K562 (cell line): Measurements from ENCODE around the gene HSD17B11. TPM values are rescaled to one million over a fixed set of nuclear protein-coding genes. Genes with fewer than 3 reads are reported as not detected.

ENCODE experiments used
- ATAC-seq: fragments of 200-7000 bp; cut with Tn5 transposase; 3 replicates; pipeline ENCODE4 v1.9.1; 2020; ENCODE audit warnings: moderate library complexity
- BruUV-seq: library from RNA; stranded (reverse); fragments of 400-500 nt; replicated peaks from 2 replicates; lab custom pipeline; 2021; lab: Mats Ljungman, UMichigan
- CTCF ChIA-PET: fragments of 300-600 bp; formaldehyde crosslinking; extraction: SDS; loops from one replicate; lab custom pipeline; 2021; ENCODE audit warnings: low intra/inter-chr PET ratio; lab: Yijun Ruan, JAX
- POLR2A ChIA-PET: fragments of 300-600, 350-650 bp; sonication (Branson Sonifier 250); formaldehyde crosslinking; extraction: SDS; loops from one replicate; lab custom pipeline; 2021; ENCODE audit warnings: antibody characterized with exemption, inconsistent platforms; lab: Yijun Ruan, JAX
- DNase-seq, 4 experiments: peaks; one replicate each; pipeline versions ENCODE4 v3.0.0 to v3.0.0-alpha.2; 2011 to 2018; ENCODE audit warnings: low spot score in 3 of 4, mixed read lengths in 3 of 4; ENCODE audit errors: extremely low read depth in 1 of 4
- FAIRE-seq: peaks from 2 replicates; lab custom pipeline; 2011; peaks lifted over from hg19 to GRCh38; lab: Jason Lieb, UNC
- H2AFZ ChIP-seq: 2 replicates; pipeline ENCODE4 v1.6.0; 2011; ENCODE audit warnings: low read depth, low read length, control low read depth, inconsistent platforms
- H3K27ac ChIP-seq: fragments of 200-600 bp; 3 replicates; pipeline ENCODE4 v1.8.0; 2011; ENCODE audit warnings: low read depth, mild to moderate bottlenecking, control low read depth, inconsistent platforms, low read length, moderate library complexity, mixed read lengths; ENCODE audit errors: extremely low read depth
- H3K27me3 ChIP-seq, 2 experiments: fragments of 300-600 bp in 1 of 2; 2 replicates in 1 of 2; 3 replicates in 1 of 2; pipeline versions ENCODE4 v1.6.0 to v1.8.0; 2011; ENCODE audit warnings: inconsistent platforms in 2 of 2, low read length in 2 of 2, mild to moderate bottlenecking in 1 of 2, mixed read lengths in 1 of 2, moderate library complexity in 1 of 2; ENCODE audit not compliant: control insufficient read depth in 2 of 2, insufficient read depth in 2 of 2
- H3K36me3 ChIP-seq: fragments of 300-600 bp; 3 replicates; pipeline ENCODE4 v1.8.0; 2011; ENCODE audit warnings: mild to moderate bottlenecking, low read length, inconsistent platforms; ENCODE audit not compliant: control insufficient read depth, insufficient read depth
- H3K4me1 ChIP-seq, 2 experiments: fragments of 200-600 bp in 1 of 2; replicated peaks in 1 of 2; 2 replicates in 1 of 2; 3 replicates in 1 of 2; pipeline versions ENCODE4 v1.5.1 to v1.8.0; 2011; ENCODE audit warnings: inconsistent platforms in 2 of 2, low read length in 2 of 2, mild to moderate bottlenecking in 1 of 2, mixed read lengths in 1 of 2, moderate library complexity in 1 of 2; ENCODE audit not compliant: control insufficient read depth in 2 of 2, insufficient read depth in 2 of 2
- H3K4me2 ChIP-seq: 2 replicates; pipeline ENCODE4 v1.6.1; 2011; ENCODE audit warnings: low read length, control low read depth, inconsistent platforms, mixed read lengths; ENCODE audit not compliant: insufficient read depth
- H3K4me3 ChIP-seq: fragments of 200-600 bp; sonication (generic), shearing (Covaris generic); 2 replicates; pipeline ENCODE4 v1.5.1; 2016; ENCODE audit warnings: control low read depth, inconsistent platforms
- H3K79me2 ChIP-seq: fragments of 200-600 bp; 3 replicates; pipeline ENCODE4 v1.8.0; 2011; ENCODE audit warnings: low read length, inconsistent platforms; ENCODE audit not compliant: control insufficient read depth, insufficient read depth
- H3K9ac ChIP-seq, 2 experiments: 2 replicates each; pipeline versions ENCODE4 v1.6.0 to v1.6.1; 2011; ENCODE audit warnings: low read depth in 2 of 2, low read length in 2 of 2, control low read depth in 1 of 2, inconsistent platforms in 1 of 2, mild to moderate bottlenecking in 1 of 2, mixed read lengths in 1 of 2; ENCODE audit not compliant: insufficient read depth in 1 of 2
- H3K9me1 ChIP-seq: one replicate; pipeline ENCODE4 v1.6.0; 2011; ENCODE audit warnings: inconsistent platforms, mild to moderate bottlenecking, low read length, moderate library complexity; ENCODE audit not compliant: control insufficient read depth, insufficient read depth
- H3K9me3 ChIP-seq: replicated peaks from 2 replicates; pipeline ENCODE4 v1.5.1; 2011; ENCODE audit warnings: low read depth, low read length, inconsistent platforms; ENCODE audit not compliant: control insufficient read depth, insufficient read depth
- H4K20me1 ChIP-seq: replicated peaks from 2 replicates; pipeline ENCODE4 v1.6.1; 2011; ENCODE audit warnings: low read length, inconsistent platforms, mixed read lengths; ENCODE audit not compliant: control insufficient read depth, insufficient read depth
- C11orf30 ChIP-seq: fragments of 450-650 bp; IDR thresholded peaks from 2 replicates; pipeline ENCODE4 v1.6.1; 2016; ENCODE audit warnings: low read depth, mild to moderate bottlenecking
- ILK ChIP-seq: fragments of 450-650 bp; IDR thresholded peaks from 2 replicates; pipeline ENCODE4 v1.6.1; 2016; ENCODE audit warnings: missing genetic modification characterization, low read depth, mild to moderate bottlenecking, missing compliant biosample characterization, moderate library complexity, borderline replicate concordance
- MAFG ChIP-seq: fragments of 450-650 bp; conservative IDR thresholded peaks from 2 replicates; pipeline ENCODE4 v1.6.1; 2016; ENCODE audit warnings: missing genetic modification characterization, missing compliant biosample characterization
- PRDM10 ChIP-seq: fragments of 450-650 bp; IDR thresholded peaks from 2 replicates; pipeline ENCODE4 v1.6.1; 2018; ENCODE audit not compliant: partially characterized antibody
- TRIM24 ChIP-seq, 2 experiments: fragments of 450-650 bp; IDR thresholded peaks; 2 replicates each; pipeline ENCODE4 v1.6.1; 2016
- ZNF316 ChIP-seq: fragments of 450-650 bp; IDR thresholded peaks from 2 replicates; pipeline ENCODE4 v1.6.1; 2016
- ZNF76 ChIP-seq: fragments of 250-450 bp; sonication (Bioruptor Pico); IDR thresholded peaks from 2 replicates; pipeline ENCODE4 v1.4.0; 2020; ENCODE audit warnings: mild to moderate bottlenecking, moderate library complexity, borderline replicate concordance
- WGBS: fragments of 100-300 bp; shearing (Covaris generic); methylation state at CpG from one replicate; pipeline ENCODE4 v1.1.6; 2016; ENCODE audit warnings: low coverage, mixed read lengths; ENCODE audit not compliant: insufficient coverage; ENCODE audit errors: missing lambda C conversion rate; 5-methylcytosine and 5-hydroxymethylcytosine counted together
- in situ Hi-C: fragments of 300-500 bp; cut with MboI; formaldehyde crosslinking; loops from 4 replicates; pipeline ENCODE4 v1.15.0; 2018; ENCODE audit warnings: inconsistent platforms, mixed read lengths
- intact Hi-C: fragments of 100-400 bp; cut with micrococcal nuclease; formaldehyde crosslinking; loops from 2 replicates; pipeline ENCODE4 v1.14.2; 2022
- polyA plus RNA-seq, 8 experiments: library from polyadenylated mRNA; depleted of rRNA in 4 of 8; stranded (reverse) in 5 of 8; unstranded in 3 of 8; fragments of >200 nt; fragmentation: Nextera tagmentation in 2 of 8; fragmentation: Illumina TruSeq in 1 of 8; extraction: Ambion mirVana in 2 of 8; extraction: Trizol in 1 of 8; gene quantifications; 2 replicates each; pipeline versions ENCODE4 v1.2.1 to v1.2.3, GENCODE V29; 2011 to 2014; ENCODE audit warnings: inconsistent platforms in 1 of 8, missing spikeins in 1 of 8
- total RNA-seq, 7 experiments: library from RNA; depleted of rRNA in 6 of 7; stranded (reverse); fragments of >200 nt in 6 of 7; fragmentation: Illumina TruSeq in 2 of 7; extraction: Trizol in 2 of 7; gene quantifications; 2 replicates each; pipeline versions ENCODE4 v1.2.1 to v1.2.3, GENCODE V29; 2011 to 2021; ENCODE audit warnings: low replicate concordance in 1 of 7

The HSD17B11 gene
- total and polyA plus RNA-seq, 9 of the 15 experiments (the other 6 are each of a cell fraction or from before 2014, with no cell fraction given), result 26.0 to 108 (median 81.0) TPM

GRCh38 chr4:87366521-87367162 lies 24.3 kb downstream of the HSD17B11 start:
- ATAC-seq, result no peak
- in situ Hi-C loops (no loop called here), intact Hi-C loops (loop anchor here (5.0 kb wide), 1 partner anchor 94 kb away; no protein-coding TSS in a partner anchor)
- no peak for FAIRE-seq
- Histone ChIP-seq H2AFZ (no peak overlapping the region), H4K20me1 (no peaks in the 10 kb centered on the region), H3K9ac (no peak overlapping the region), H3K9me3 (no peaks in the 10 kb centered on the region), H3K27me3 (no peaks in the 10 kb centered on the region), H3K36me3 (peaks cover 76% of the 10 kb centered on the region), H3K4me3 (no peak overlapping the region), H3K9me1 (no peaks in the 10 kb centered on the region), H3K79me2 (0 out of 3 replicates have a peak, but pooled peaks cover 2% of the 10 kb centered on the region), H3K4me2 (no peak overlapping the region), H3K4me1 (no peaks in the 10 kb centered on the region), H3K27ac (no peak overlapping the region)
- CTCF ChIA-PET, result no interaction called here
- POLR2A ChIA-PET, result interaction anchor here (1.1 kb wide), 1 partner anchor 10 kb away, joined by 3 read pairs; no protein-coding TSS in a partner anchor
- WGBS, result 73% methylated on average over 2 of the region's 2 CpGs
- no peak for DNase-seq
- peak; percentile 25; the same call in 1 of the 2 replicates for TF ChIP-seq MAFG (tag)
- TF ChIP-seq TRIM24 (IDR thresholded peaks at IDR 0.05), result no peak
- no peak for TF ChIP-seq ZNF76 (CRISPR knock-in tag)
- no peak for TF ChIP-seq ILK (tag)
- TF ChIP-seq ZNF316, result peak; percentile 87
- TF ChIP-seq PRDM10, result no peak
- TF ChIP-seq C11orf30, result peak; percentile 77
- no TSS peak for BruUV-seq
